Fibroblast of skin of scalp (primary cell): ENCODE results near the gene TADA2A.
A peak's percentile ranks its signal among the peaks of the same experiment; 100 is the strongest.
"Not testable (repeated sequence)": the region's sequence is repeated elsewhere in the genome, so short reads cannot be mapped to it uniquely, and the experiment has no call there.

Source experiments
- DNase-seq: peaks from one replicate; pipeline ENCODE4 v3.0.0-alpha.2; 2013

Gene TADA2A

GRCh38 chr17:37494401-37494831 is 87.7 kb downstream of the TADA2A start:
- no peak for DNase-seq

GRCh38 chr17:37494971-37495370 is 88.3 kb downstream of the TADA2A start:
- DNase-seq, result no peak

GRCh38 chr17:37500378-37500777 is 93.7 kb downstream of the TADA2A start:
- no peak for DNase-seq

- DNase-seq, result no peak
These were observed 95.6 kb downstream of the TADA2A start for GRCh38 chr17:37502009-37502936.

GRCh38 chr17:37503148-37503547 is 96.5 kb downstream of the TADA2A start:
- DNase-seq, result no peak

- DNase-seq, result no peak
These were observed 98.6 kb downstream of the TADA2A start for GRCh38 chr17:37505333-37505732.

GRCh38 chr17:37506678-37507077 is 100.0 kb downstream of the TADA2A start:
- peak; percentile 36 for DNase-seq

GRCh38 chr17:37507111-37507510 is 100.4 kb downstream of the TADA2A start:
- DNase-seq, result no peak

GRCh38 chr17:37510056-37510455 is 103.4 kb downstream of the TADA2A start:
- no peak for DNase-seq

- DNase-seq, result not testable (repeated sequence)
These were observed 105.0 kb downstream of the TADA2A start for GRCh38 chr17:37511642-37512041.

- no peak for DNase-seq
These were observed 105.9 kb downstream of the TADA2A start for GRCh38 chr17:37512442-37513068.

GRCh38 chr17:37513711-37514110 is 107.0 kb downstream of the TADA2A start:
- no peak for DNase-seq

- peak; percentile 86 for DNase-seq
These were observed 109.5 kb downstream of the TADA2A start for GRCh38 chr17:37516127-37516571.

- DNase-seq, result no peak
These were observed 111.2 kb downstream of the TADA2A start for GRCh38 chr17:37517881-37518280.

- no peak for DNase-seq
These were observed 112.1 kb downstream of the TADA2A start for GRCh38 chr17:37518826-37519225.

GRCh38 chr17:37519251-37519985 is 112.7 kb downstream of the TADA2A start:
- DNase-seq, result no peak

- DNase-seq, result no peak
These were observed 113.5 kb downstream of the TADA2A start for GRCh38 chr17:37520174-37520573.

- no peak for DNase-seq
These were observed 115.1 kb downstream of the TADA2A start for GRCh38 chr17:37521821-37522220.

GRCh38 chr17:37523715-37524219 is 117.1 kb downstream of the TADA2A start:
- DNase-seq, result no peak

GRCh38 chr17:37527249-37527851 is 120.7 kb downstream of the TADA2A start:
- peak; percentile 55 for DNase-seq
